ENCODE data around the gene CELF4. TPM values are rescaled to one million over a fixed set of nuclear protein-coding genes. Genes with fewer than 3 reads are reported as not detected.
A peak's percentile ranks its signal among the peaks of the same experiment; 100 is the strongest.

CELF4 gene
- total and polyA plus RNA-seq, 4 donors, result 0.24 to 3.0 (median 1.3) TPM

- no peak overlapping the region for H3K9ac ChIP-seq (ENCODE audit: insufficient read depth in 1 of 2, low read length in 2 of 2)
- H3K9me3 ChIP-seq (ENCODE audit: control insufficient read depth in 4 of 4, insufficient read depth in 3 of 4, low read length in 3 of 4), result peaks cover 0 to 2% (median 0%) of the 10 kb centered on the region in 4 donors
- ATAC-seq (ENCODE audit: insufficient read depth, low FRiP score), result no peak
- WGBS, 2 donors, result 93 to 95% methylated on average over 4 of the region's 4 CpGs
- peaks cover 0 to 45% (median 20%) of the 10 kb centered on the region in 5 donors for H3K4me1 ChIP-seq (ENCODE audit: control insufficient read depth in 5 of 5, insufficient read depth in 5 of 5, low read length in 5 of 5)
- H3K36me3 ChIP-seq (ENCODE audit: control insufficient read depth in 4 of 4, insufficient read depth in 4 of 4, low read length in 4 of 4), result no peaks in the 10 kb centered on the region
- no peak for DNase-seq
- no peak overlapping the region for H3K4me3 ChIP-seq
- H3K27me3 ChIP-seq (ENCODE audit: control insufficient read depth in 3 of 3, insufficient read depth in 3 of 3, low read length in 2 of 3), result no peaks in the 10 kb centered on the region
- H3K27ac ChIP-seq (ENCODE audit: low read depth in 1 of 2, low read length in 1 of 2), result no peak overlapping the region
- no peak for TF ChIP-seq CTCF (IDR thresholded peaks at IDR 0.05; ENCODE audit: control extremely low read depth, extremely low read depth)
Observed at GRCh38 chr18:37395631-37396030, 170.0 kb downstream of the CELF4 start.

DNA sequence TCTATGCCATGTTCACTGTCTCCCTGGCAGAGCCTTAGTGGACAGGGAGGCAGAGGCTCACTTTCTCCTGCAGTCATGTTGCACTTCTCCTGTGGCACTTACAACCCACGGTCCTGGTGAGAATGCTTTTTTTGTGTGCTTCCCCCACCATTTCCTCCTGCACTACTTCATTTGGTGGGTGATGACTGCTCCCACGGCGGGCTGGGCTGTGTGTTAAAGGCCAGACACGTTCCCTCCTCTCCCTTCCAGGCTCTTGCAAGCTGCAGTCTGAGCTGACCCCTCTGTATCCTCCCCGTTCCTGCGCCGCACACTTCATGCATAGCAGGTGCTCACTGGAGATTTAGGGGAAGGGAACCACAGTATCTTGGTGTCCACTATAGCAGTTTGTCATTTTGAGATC is 170.5 kb downstream of the CELF4 start:
- H3K27ac ChIP-seq (ENCODE audit: low read depth in 1 of 2, low read length in 1 of 2), result no peak overlapping the region
- H3K4me1 ChIP-seq (ENCODE audit: control insufficient read depth in 5 of 5, insufficient read depth in 5 of 5, low read length in 5 of 5), result peaks cover 0 to 45% (median 20%) of the 10 kb centered on the region in 5 donors
- H3K4me3 ChIP-seq, result no peak overlapping the region
- no peak overlapping the region for H3K9ac ChIP-seq (ENCODE audit: insufficient read depth in 1 of 2, low read length in 2 of 2)
- TF ChIP-seq CTCF (IDR thresholded peaks at IDR 0.05; ENCODE audit: control extremely low read depth, extremely low read depth), result no peak
- no peaks in the 10 kb centered on the region for H3K27me3 ChIP-seq (ENCODE audit: control insufficient read depth in 3 of 3, insufficient read depth in 3 of 3, low read length in 2 of 3)
- ATAC-seq (ENCODE audit: insufficient read depth, low FRiP score) (no peak), DNase-seq (no peak)
- no peaks in the 10 kb centered on the region for H3K36me3 ChIP-seq (ENCODE audit: control insufficient read depth in 4 of 4, insufficient read depth in 4 of 4, low read length in 4 of 4)
- WGBS, 2 donors, result 74 to 85% methylated on average over 7 of the region's 7 CpGs
- H3K9me3 ChIP-seq (ENCODE audit: control insufficient read depth in 4 of 4, insufficient read depth in 3 of 4, low read length in 3 of 4), result peaks cover 0 to 2% (median 0%) of the 10 kb centered on the region in 4 donors

GRCh38 chr18:37394610-37394965 is 171.0 kb downstream of the CELF4 start:
- no peak for TF ChIP-seq CTCF (IDR thresholded peaks at IDR 0.05; ENCODE audit: control extremely low read depth, extremely low read depth)
- peaks cover 0 to 8% (median 1%) of the 10 kb centered on the region in 4 donors for H3K9me3 ChIP-seq (ENCODE audit: control insufficient read depth in 4 of 4, insufficient read depth in 3 of 4, low read length in 3 of 4)
- no peak for ATAC-seq (ENCODE audit: insufficient read depth, low FRiP score)
- no peaks in the 10 kb centered on the region for H3K27me3 ChIP-seq (ENCODE audit: control insufficient read depth in 3 of 3, insufficient read depth in 3 of 3, low read length in 2 of 3)
- peaks cover 0 to 45% (median 20%) of the 10 kb centered on the region in 5 donors for H3K4me1 ChIP-seq (ENCODE audit: control insufficient read depth in 5 of 5, insufficient read depth in 5 of 5, low read length in 5 of 5)
- H3K36me3 ChIP-seq (ENCODE audit: control insufficient read depth in 4 of 4, insufficient read depth in 4 of 4, low read length in 4 of 4), result no peaks in the 10 kb centered on the region
- H3K4me3 ChIP-seq, result no peak overlapping the region
- peak overlapping the region in 1 of 2 donors; percentile 52 for H3K9ac ChIP-seq (ENCODE audit: insufficient read depth in 1 of 2, low read length in 2 of 2)
- H3K27ac ChIP-seq (ENCODE audit: low read depth in 1 of 2, low read length in 1 of 2), result peak overlapping the region in 1 of 2 donors; percentile 13
- WGBS, 2 donors, result 76 to 77% methylated on average over 5 of the region's 5 CpGs
- no peak for DNase-seq
